ENCODE results near the gene POLR3GL. TPM values are rescaled to one million over a fixed set of nuclear protein-coding genes. Genes with fewer than 3 reads are reported as not detected.

Gene POLR3GL
- polyA plus RNA-seq, 1 donor from 2014 or later: 64.0 TPM

DNA sequence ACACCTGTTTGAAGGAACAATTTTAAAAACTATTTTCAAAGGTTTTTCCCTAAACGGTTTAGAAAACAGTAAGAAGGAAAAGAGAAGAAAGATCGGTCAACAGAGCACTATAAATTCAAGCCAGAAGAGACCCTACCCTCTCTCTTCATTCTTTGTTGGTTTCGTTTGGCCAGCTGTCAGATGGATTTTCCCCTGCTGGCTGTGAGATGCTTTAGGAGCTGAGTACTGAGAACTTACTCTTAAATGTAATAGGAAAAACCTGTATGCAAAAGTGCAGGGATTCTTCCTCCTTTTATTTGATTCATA is 33.2 kb downstream of the POLR3GL start:
- H3K27me3 Mint-ChIP-seq: no peaks in the 10 kb centered on the region
- H3K4me1 Mint-ChIP-seq: peaks cover 30 to 38% (median 36%) of the 10 kb centered on the region in 3 donors
- peaks cover 0 to 3% (median 0%) of the 10 kb centered on the region in 3 donors for H3K9me3 Mint-ChIP-seq
- peak overlapping the region; percentile 82 to 98 (median 97) for H3K4me3 Mint-ChIP-seq
- H3K27ac Mint-ChIP-seq: peak overlapping the region; percentile 76 to 99 (median 98)
- H3K36me3 Mint-ChIP-seq: peaks cover 27% of the 10 kb centered on the region

DNA sequence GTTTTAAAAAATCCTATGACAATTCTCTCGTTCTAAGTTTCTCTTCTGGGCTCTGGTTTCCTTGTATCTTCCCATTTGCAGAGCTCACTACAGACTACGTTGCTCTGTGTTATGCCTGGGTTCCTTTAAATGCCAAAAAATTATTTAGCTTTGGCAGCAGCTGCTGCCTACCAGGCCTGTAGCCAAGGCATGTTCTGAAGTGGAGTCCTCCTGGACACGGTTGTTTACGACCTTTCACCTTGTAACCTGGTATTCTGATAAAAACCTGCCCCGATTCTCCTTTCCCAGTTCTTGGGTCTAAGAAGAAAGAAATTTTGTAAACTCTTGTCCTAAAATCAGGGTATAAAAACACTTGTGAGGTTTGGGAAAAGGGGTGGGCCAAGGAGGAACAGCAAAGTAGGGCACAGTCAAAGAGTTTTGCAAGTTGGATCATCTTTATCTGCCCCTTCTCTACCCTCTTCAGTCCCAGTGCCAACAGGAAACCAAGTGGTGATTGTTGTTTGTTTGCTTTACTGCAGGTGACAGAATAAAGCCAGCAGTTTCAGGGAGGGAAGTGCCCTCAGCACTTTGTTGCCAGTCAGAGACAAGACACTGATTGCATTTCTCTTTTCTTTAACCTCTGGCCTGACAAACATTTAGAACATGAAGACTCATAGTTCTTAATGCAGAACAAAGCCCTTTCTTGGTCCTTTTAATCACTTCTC is 35.0 kb downstream of the POLR3GL start:
- Mint-ChIP-seq H3K36me3 (peaks cover 15% of the 10 kb centered on the region), H3K4me3 (peak overlapping the region; percentile 82 to 98 (median 97)), H3K9me3 (peaks cover 0 to 3% (median 0%) of the 10 kb centered on the region in 3 donors), H3K27me3 (no peaks in the 10 kb centered on the region), H3K27ac (peak overlapping the region; percentile 76 to 99 (median 96)), H3K4me1 (peaks cover 31 to 41% (median 36%) of the 10 kb centered on the region in 3 donors)

DNA sequence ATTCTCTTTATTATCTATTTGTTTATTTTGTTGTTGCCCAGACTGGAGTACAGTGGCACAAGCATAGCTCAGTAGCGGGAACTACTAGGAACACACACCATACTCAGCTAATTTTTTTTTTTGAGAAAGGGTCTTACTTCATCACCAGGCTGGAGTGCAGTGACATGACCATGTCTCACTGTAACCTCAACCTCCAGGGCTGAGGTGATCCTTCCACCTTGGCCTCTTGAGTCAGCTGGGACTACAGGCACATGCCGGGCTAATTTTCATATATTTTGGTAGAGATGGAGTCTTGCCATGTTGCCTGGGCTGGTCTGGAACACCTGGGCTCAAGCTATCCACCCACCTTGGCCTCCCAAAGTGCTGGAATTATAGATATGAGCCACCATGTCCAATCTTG is 37.2 kb downstream of the POLR3GL start:
- peaks cover 2% of the 10 kb centered on the region for H3K36me3 Mint-ChIP-seq
- H3K27ac Mint-ChIP-seq: peak overlapping the region; percentile 50 to 80 (median 71)
- peak overlapping the region in 2 of 4 donors; percentile 46 to 60 for H3K4me3 Mint-ChIP-seq
- H3K27me3 Mint-ChIP-seq: no peaks in the 10 kb centered on the region
- H3K9me3 Mint-ChIP-seq: no peaks in the 10 kb centered on the region
- H3K4me1 Mint-ChIP-seq: peaks cover 41 to 55% (median 49%) of the 10 kb centered on the region in 3 donors

DNA sequence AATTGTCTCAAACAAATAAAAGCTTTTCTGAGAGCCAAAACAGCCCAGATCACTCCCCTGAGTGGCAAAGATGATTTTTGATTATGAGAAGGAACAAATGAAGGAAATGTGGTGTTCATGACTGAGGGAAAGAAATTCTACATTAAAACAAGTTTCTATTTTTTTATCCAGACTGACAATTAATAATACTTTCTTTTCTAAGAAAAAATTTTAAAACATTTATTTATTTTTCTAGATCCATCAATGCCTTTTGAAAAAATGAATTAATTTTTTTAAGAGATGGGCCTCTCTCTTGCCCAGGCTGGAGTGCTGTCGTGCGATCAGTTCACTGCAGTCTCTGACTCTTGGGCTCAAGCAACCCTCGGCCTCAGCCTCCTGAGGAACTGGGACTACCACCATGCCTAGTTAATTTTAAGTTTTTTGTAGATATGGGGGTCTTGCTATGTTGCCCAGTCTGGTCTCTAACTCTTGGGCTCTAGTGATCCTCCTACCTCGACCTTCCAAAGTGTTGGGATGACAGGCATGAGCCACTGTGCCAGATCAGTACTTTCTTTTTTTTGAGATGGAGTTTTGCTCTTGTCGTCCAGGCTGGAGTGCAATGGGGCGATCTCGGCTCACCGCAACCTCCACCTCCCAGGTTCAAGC is 43.1 kb downstream of the POLR3GL start:
- H3K27ac Mint-ChIP-seq: peak overlapping the region; percentile 14 to 79 (median 31)
- H3K27me3 Mint-ChIP-seq: no peaks in the 10 kb centered on the region
- no peaks in the 10 kb centered on the region for H3K9me3 Mint-ChIP-seq
- peak overlapping the region in 3 of 4 donors; percentile 59 to 89 (median 81) for H3K4me3 Mint-ChIP-seq
- H3K36me3 Mint-ChIP-seq: peaks cover 2% of the 10 kb centered on the region
- peaks cover 21 to 24% (median 23%) of the 10 kb centered on the region in 3 donors for H3K4me1 Mint-ChIP-seq

DNA sequence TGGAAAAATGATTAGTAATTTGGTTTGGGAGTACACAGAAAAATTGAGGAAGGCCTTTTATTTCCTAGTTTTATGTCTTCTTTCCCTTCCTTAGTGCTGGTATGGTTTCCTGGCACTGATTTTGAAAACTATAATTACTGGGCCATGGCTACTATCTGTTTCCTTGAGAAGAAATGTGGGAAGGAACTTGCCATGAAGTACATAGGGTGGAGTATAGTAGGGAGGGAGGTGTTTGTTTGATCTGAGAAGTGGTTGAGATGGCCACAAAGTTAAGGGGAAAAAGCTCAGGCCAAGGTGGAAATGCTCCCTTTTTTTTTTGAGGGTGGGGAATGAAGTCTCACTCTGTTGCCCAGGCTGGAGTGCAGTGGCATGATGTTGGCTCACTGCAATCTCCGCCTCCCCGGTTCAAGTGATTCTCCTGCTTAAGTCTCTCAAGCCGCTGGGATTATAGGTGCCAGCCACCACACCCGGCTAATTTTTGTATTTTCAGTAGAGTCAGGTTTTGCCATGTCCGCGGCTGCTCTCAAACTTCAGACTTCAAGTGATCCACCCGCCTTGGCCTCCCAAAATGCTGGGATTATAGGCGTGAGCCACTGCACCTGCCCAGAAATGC is 45.7 kb downstream of the POLR3GL start:
- H3K36me3 Mint-ChIP-seq: peaks cover 1% of the 10 kb centered on the region
- H3K9me3 Mint-ChIP-seq: no peaks in the 10 kb centered on the region
- H3K4me3 Mint-ChIP-seq: no peak overlapping the region
- H3K27ac Mint-ChIP-seq: no peak overlapping the region
- peaks cover 13 to 16% (median 14%) of the 10 kb centered on the region in 3 donors for H3K4me1 Mint-ChIP-seq
- H3K27me3 Mint-ChIP-seq: no peaks in the 10 kb centered on the region

DNA sequence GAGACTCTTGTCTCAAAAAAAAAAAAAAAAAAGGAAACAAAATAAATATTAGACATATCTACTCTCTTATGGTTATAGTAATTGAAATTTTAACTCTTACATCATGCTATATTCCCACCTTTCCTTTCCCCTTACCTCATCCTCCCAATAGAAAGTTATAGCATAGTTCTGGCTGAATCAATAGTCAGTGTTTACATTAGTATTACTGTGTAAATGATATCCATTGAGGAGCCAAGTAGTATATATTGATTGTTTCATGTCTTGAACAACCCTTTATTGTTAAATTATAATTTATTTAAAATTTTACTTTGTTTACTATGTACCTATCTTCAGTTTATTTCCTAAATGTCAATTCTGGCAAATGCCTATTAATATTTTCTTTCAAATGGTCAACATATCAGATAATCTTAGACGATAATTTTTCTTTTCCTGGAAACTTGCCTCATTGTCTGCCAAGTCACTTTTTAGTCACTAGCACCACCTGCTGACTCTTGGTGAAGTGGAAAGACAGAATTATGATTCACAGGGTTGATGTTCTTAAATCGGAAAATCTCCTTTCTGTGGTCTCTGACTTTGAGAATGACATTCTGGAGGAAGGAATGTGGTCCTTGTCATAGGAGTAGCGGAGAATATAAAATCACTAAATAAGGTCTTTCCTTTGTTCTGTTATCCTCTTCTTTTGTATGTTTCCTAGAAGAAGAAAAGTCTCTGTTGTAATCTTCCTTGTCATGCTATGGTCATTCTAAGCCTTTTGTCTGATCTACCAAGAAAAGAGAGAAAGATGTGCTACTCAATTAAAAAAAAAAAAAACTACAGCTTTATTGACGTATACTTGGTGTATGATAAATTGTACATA is 48.4 kb downstream of the POLR3GL start:
- Mint-ChIP-seq H3K27me3 (peaks cover 6% of the 10 kb centered on the region), H3K9me3 (no peaks in the 10 kb centered on the region), H3K4me3 (no peak overlapping the region), H3K36me3 (no peaks in the 10 kb centered on the region), H3K27ac (no peak overlapping the region), H3K4me1 (peaks cover 0 to 5% (median 0%) of the 10 kb centered on the region in 3 donors)

DNA sequence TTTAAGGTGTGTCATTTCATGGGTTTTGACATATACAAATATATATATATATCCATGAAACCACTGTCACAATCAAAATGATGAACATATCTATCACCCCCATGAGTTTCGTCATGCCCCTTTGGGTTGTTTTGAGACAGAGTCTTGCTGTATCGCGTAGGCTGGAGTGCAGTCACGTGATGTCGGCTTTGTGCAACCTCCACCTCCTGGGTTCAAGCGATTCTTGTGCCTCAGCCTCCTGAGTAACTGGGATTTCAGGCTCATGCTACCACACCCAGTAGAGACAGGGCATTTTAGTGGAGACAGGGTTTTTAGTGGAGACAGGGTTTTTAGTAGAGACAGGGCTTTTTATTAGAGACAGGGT is 49.1 kb downstream of the POLR3GL start:
- H3K4me3 Mint-ChIP-seq: no peak overlapping the region
- peaks cover 8% of the 10 kb centered on the region for H3K27me3 Mint-ChIP-seq
- H3K36me3 Mint-ChIP-seq: no peaks in the 10 kb centered on the region
- no peak overlapping the region for H3K27ac Mint-ChIP-seq
- H3K4me1 Mint-ChIP-seq: peaks cover 0 to 5% (median 0%) of the 10 kb centered on the region in 3 donors
- H3K9me3 Mint-ChIP-seq: no peaks in the 10 kb centered on the region

DNA sequence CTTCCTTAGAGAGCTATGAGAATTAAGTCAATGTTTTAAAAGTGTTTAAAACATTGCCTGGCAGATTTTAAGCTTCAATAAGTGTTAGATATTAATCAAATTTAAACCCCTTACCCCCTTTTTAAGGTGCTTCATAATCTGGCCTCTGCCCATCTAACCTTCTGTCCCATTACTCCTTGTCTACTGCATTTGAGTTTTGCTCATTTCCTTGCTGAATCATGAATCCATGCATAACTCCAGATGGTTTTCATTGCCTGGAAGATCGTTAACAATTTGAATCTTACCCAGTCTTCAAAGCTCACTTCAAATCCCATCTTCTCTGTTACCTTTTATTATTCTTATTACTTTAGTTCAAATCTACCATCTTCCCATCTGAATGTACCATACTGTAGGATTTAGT is 52.4 kb downstream of the POLR3GL start:
- Mint-ChIP-seq H3K27ac (no peak overlapping the region), H3K4me1 (peaks cover 5 to 10% (median 8%) of the 10 kb centered on the region in 3 donors), H3K4me3 (no peak overlapping the region), H3K27me3 (peaks cover 29% of the 10 kb centered on the region), H3K9me3 (no peaks in the 10 kb centered on the region), H3K36me3 (no peaks in the 10 kb centered on the region)

DNA sequence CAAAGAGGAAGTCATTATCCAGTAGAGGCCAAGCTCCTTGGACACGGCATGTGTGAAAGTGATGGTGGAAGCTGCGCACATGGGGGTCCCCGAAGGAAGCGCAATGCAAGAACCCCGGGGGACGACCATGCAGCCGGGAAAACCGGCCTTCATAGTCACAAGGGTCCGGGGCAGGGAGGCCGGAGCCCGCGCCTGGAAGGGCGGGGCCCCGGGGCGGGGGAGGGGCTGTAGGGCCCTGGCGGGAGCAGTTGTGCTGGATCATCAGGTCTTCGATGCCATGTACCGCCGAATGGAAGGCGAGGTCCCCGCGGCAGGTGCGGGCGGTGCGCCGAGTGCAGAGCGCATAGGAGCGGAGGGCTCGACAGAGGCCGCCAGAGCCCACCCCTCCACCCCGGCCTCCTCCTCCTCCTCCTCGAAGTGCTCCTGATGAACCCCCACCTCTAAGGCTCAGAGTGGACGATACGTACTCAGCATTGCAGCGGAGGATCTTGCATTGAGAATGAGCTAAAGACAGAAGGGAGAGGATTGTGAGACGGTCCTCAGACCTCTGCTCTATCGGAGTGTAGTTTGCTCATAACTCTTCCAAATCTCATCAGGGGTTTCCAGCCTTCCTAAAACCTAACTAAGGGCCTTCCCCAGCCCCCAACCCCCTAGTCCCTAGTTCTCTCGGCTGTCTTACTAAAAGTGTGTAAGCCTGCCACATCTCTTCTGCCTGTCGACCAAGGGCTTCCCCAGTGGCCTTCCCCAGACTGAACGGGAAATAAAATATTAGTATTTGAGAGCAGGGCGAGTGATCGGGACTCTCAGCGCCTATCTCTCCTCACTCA is 55.0 kb downstream of the POLR3GL start:
- H3K9me3 Mint-ChIP-seq: no peaks in the 10 kb centered on the region
- H3K27me3 Mint-ChIP-seq: peaks cover 34% of the 10 kb centered on the region
- H3K4me1 Mint-ChIP-seq: peaks cover 5 to 9% (median 7%) of the 10 kb centered on the region in 3 donors
- peak overlapping the region in 2 of 4 donors; percentile 35 to 90 for H3K4me3 Mint-ChIP-seq
- peak overlapping the region in 1 of 3 donors; percentile 47 for H3K27ac Mint-ChIP-seq
- H3K36me3 Mint-ChIP-seq: peaks cover 1% of the 10 kb centered on the region

DNA sequence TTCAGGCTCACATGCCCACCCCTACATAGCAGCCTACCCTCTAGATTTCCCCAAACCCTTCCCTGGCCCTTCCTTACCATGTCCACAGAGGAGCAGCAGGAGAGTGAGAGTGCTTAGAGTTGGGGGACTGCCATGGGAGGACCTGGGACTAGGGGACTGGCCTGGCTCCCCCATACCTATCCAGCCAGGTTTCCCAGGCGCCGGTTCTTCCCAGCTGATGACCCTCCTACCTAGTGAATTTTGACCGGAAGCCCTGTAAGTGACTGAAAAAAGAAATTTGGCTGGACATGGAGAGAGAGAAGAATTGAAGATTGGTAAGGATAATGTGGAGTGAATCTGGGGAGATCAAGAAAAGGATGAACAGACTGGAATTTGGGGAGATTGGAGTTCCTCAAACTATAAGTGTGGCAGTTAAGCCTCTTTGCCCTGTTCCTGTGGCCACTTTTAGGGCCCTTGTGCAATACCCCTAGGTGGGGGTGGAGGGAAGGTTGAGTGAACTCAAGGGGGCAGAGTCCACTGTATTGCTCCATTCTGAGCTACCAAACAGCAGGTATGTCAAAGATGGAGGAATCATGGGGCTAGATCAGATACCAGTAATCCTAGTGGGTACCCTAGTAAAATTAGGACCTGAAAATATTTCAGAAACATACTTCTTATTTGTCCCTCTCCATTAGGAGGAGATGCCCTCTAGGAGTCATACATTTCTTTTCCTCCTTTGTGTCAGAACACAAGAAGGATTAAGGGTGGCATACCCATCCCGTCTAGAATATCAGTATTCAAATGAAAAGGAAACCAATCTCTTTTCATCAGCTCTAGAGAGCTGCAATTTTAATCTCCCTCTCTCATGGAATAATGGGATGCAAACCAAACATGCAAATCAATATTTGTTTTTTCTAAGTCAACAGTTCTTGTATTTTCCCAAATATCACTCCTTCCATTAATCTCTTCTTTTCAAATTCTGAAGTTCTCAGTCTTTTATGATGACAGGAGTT is 55.9 kb downstream of the POLR3GL start:
- Mint-ChIP-seq H3K36me3 (peaks cover 1% of the 10 kb centered on the region), H3K9me3 (no peaks in the 10 kb centered on the region), H3K4me3 (peak overlapping the region in 1 of 4 donors; percentile 88), H3K4me1 (peaks cover 5 to 9% (median 7%) of the 10 kb centered on the region in 3 donors), H3K27me3 (peaks cover 37% of the 10 kb centered on the region), H3K27ac (no peak overlapping the region)

DNA sequence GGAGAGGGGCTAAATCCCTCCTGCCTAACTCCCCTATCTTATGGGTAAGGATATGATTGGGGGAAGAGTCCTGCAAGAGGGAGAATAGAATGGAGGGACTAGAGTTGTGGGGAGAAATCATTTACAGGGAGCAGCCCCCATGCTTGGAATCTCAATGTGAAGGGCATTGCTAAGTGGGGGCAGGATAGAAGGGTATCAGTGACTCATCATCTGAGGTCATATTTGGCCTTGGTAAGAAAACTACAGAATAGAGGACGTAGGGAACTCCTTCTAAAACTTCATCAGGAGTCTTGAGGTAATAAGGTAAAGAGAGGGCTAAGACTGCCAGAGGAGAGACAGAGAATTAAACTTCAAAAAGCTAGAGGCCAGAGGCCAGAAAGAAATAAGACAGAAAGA is 56.6 kb downstream of the POLR3GL start:
- H3K27me3 Mint-ChIP-seq: peaks cover 39% of the 10 kb centered on the region
- H3K36me3 Mint-ChIP-seq: peaks cover 1% of the 10 kb centered on the region
- H3K9me3 Mint-ChIP-seq: no peaks in the 10 kb centered on the region
- H3K27ac Mint-ChIP-seq: no peak overlapping the region
- no peak overlapping the region for H3K4me3 Mint-ChIP-seq
- H3K4me1 Mint-ChIP-seq: peaks cover 5 to 9% (median 7%) of the 10 kb centered on the region in 3 donors

DNA sequence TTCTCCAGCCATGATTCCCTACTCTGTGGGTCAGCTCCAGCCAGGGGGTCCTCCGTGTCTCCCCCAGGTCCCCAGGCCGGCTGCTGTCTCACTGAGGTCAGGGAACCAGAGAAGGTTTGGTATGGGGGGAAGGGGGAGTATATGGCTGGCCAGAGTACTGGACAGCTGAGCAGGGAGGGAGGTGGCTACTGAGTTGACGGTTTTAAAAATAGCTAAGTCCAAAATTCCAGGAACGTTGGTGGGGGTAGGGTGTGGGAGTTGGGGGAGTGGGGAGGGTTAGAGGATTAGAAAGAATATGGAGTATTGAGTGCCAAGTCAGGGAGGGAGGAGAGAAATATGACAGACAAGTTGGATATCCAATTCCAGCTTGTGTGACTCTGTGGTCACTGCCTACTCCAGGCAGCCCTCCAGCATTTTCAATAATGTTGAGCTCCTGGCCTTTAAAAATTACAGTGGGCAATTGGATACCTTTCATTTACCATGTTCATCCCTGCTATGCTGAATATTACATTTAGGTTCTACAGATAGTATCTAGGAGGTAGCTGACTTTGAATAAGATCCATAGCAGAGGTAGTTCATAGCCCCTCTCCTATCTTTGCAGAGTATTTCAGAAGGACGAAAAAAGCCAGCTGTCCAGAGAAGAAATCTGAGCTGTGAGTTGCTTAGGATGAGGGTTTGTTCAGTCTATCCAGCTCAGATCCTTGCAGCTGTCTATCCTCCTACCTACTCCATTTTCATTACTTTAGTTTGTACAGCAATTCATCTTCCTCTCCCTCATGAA is 57.3 kb downstream of the POLR3GL start, which contains the start of gene HJV:
HJV (minus strand) TSS at position 114 of the 781 bp plus-strand sequence. CDS start 1,504 bp downstream, outside the sequence.
- Mint-ChIP-seq H3K4me3 (peak within 1 kb of the TSS in 1 of 4 donors; percentile 44), H3K9me3 (no peaks in the 10 kb centered on the region), H3K4me1 (peaks cover 5 to 9% (median 7%) of the 10 kb centered on the region in 3 donors), H3K27ac (no peak within 1 kb of the TSS), H3K36me3 (peaks cover 1% of the 10 kb centered on the region), H3K27me3 (peaks cover 39% of the 10 kb centered on the region)

Data from IgD-negative memory B cell (primary cell).